CD4-positive, alpha-beta T cell treated with Interleukin-17A for 4 hours (primary cell): ENCODE results near the gene ABL1.
"Not testable (repeated sequence)": the region's sequence is repeated elsewhere in the genome, so short reads cannot be mapped to it uniquely, and the experiment has no call there.

Experiments used
- DNase-seq: peaks from one replicate; pipeline ENCODE4 v3.0.0-alpha.2; 2020; ENCODE audit warnings: mixed read lengths

ABL1 gene

GRCh38 chr9:130825809-130826208 is 9.2 kb upstream of the ABL1 start:
- DNase-seq, result no peak

DNA sequence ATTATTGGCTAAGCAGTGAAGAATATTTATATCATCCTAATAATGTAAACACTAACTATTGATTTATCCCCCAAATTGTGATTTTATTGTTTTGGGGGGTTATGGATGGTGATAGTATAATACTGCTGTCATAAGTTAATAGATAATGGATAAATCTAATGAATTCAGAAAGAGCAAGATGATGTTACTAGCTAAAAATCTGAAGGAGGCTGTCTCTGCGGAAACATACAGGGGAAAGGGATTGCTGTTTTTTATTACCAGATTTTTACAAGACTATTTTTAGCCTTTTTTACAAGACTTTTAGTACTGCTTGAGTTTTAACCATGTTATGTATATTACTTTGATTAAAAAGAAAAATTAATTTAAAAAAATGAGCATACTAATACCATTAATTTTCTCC is 5.3 kb upstream of the ABL1 start:
- DNase-seq, result no peak

- DNase-seq, result no peak
These were observed 4.8 kb upstream of the ABL1 start for GRCh38 chr9:130830231-130830760.

DNA sequence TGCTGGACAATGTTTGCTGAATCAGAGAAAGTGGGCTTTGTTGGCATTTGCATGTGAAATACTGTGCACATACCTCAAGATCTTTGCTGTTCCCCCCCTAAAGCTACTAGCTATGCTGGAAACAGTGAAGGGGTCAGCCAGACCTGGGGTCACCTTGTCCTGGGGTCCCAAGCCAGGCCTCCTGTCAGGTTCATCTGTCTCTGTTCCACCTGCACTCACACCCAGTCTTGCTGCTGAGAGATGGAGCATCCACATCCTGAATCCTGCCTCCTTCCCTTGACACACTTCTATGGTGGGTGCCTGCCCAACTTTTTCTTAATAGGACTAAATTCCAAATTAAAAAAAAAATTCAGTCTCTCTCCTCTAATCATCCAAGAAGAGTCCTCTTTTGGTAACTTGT is 4.0 kb upstream of the ABL1 start:
- DNase-seq, result no peak

- no peak for DNase-seq
These were observed 1.7 kb upstream of the ABL1 start for GRCh38 chr9:130833031-130833990.

DNA sequence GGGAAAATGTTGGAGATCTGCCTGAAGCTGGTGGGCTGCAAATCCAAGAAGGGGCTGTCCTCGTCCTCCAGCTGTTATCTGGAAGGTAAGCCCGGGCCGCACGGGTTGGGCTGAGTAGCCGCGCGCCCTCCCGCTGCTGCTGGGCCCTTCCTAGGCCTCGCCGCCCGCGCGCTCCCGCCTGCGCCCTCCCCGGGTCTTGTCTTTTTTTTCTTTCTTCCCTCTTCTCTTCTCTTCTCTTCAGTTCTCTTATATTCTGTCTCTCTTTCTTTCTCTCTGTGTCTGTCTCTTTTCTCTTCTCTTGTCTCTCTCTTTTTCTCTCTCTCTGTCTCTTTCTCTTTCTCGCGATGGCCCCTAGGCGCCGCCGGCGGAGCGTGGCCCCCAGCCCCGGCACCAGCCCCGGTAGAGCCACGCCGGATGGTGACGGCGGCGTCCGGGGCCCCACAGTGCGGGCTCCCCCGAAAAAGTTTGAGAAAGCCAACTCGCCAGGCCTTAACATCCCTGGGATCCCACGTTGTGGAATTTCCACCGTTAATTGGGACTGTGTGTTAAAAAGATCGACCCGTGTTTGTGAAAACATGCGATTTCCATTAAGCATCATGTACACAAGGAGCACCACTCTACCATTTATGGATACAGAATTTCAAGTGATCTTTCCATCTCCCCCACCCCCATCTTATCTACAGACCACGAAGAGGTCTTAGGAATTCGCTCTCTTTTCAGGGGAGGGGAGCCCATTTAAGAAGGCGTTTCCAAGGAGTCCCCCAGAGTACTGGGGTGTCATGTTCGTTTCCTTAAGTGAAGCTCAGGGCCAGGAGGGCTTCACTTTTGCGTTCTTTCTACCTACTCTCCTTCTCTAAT is 616 bp downstream of the ABL1 start:
- DNase-seq, result peak; percentile 35

DNA sequence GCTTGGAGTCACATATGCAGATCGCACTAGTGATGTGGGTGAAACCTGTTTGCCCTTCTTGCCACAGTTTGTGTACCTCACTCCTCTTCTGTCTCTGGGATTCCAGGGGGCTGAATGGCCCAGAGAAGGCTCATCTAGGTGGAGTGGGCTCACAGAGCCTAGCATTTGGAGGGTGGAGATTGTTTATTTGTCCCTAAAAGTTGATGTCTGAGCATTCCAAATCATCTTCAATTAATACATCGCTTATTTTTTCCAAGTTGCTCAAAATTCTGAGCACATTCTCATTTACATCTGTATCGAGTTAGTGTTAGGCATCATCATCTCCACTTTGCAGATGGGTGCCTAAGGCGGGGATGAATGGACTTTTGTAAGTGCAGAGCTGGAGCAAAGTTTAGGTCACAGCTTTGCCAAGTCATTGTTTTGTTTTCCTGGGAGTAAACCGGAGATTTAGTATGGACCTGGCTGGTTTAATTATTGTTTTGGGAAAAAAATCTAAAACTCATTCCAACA is 2.0 kb downstream of the ABL1 start:
- DNase-seq, result no peak

- no peak for DNase-seq
These were observed 2.6 kb downstream of the ABL1 start for GRCh38 chr9:130837643-130838042.

- no peak for DNase-seq
These were observed 4.4 kb downstream of the ABL1 start for GRCh38 chr9:130839132-130840111.

DNA sequence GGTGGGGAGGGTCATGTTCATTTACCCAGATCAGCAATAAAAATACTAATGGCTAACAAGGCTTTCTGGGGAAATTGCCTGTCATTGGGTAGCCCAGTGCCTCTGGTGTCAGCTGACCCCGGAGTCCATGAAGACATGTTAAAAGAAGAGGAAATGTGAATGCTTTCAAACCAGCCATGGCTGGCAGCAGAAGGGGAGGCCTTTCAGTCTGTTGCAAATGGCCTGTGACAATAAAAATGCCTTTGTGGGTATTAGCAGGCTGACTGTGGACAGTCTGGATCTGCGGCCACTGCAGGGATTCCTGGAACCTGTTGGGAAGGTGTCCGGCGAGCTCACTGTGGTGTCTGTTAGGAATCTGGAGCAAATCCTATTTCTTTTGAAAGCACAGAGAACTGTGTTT is 7.5 kb downstream of the ABL1 start:
- no peak for DNase-seq

- DNase-seq, result no peak
These were observed 8.2 kb downstream of the ABL1 start for GRCh38 chr9:130843049-130843908.

- DNase-seq, result no peak
These were observed 9.0 kb downstream of the ABL1 start for GRCh38 chr9:130844044-130844451.

GRCh38 chr9:130845254-130845653 is 10.2 kb downstream of the ABL1 start:
- no peak for DNase-seq

DNA sequence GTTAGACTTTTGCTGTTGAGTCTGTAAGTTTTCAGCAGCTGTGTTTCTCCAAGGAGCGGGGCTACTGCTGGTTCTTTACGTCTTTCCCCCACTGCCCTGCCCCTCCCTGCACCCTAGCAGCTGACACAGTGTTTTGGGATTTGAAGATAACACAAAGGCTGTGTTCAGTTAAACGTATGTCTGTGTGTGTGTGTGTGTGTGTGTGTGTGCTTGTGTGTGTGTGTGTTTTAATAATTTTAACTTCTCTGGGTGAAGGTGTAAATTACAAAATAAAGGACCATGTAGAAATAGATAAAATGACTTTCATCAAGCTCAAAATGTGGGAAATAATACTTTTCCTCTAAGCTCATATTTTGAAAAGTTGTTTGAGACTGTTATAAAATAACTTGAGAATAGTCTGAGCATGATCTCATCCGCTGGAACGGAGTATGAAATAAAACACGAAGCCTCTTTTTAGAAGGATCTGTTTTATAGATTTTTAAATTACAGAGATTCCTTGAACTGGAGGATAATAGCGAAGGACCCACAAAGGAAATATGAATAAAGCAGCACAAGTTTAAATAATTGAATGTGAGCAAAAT is 10.9 kb downstream of the ABL1 start:
- DNase-seq, result no peak

DNA sequence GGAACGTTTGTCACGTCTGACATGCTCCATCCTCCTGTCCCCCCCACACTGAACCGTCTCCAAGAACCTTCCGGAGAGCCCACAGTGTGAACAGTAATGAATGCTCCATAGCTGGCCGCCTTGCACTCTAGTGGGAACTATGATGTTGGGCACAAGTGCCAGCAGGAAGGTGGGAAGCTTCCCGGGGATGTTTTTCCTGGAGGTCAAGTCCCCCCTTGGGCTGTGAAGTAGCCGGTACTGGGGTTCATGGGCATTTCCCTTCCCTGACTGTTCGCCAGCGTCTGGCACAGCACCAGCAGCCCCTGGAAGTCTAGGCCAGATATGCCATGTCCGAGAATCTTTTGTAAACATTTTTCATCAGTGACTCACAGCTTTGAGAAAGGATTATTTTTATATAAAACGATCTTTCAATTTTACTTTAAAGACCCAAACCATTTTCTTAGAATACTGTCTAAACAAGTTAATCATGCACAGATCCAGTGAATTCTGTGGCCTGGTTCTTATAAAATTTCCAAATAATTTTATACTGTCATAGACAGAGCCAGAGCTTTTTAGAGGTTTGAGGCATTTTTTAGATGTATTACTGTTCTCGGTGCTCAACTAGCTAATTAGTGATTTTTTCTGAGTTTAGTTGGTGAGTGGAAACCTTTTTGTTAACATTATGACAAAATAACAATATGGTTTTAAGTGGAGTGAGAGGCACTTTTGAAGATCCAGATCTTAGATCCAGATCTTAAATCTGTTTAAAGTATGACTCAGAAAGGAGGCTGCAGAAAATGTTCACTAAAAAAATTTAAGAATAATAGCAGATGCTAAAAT is 11.6 kb downstream of the ABL1 start:
- no peak for DNase-seq

GRCh38 chr9:130847306-130848217 is 12.5 kb downstream of the ABL1 start:
- no peak for DNase-seq

DNA sequence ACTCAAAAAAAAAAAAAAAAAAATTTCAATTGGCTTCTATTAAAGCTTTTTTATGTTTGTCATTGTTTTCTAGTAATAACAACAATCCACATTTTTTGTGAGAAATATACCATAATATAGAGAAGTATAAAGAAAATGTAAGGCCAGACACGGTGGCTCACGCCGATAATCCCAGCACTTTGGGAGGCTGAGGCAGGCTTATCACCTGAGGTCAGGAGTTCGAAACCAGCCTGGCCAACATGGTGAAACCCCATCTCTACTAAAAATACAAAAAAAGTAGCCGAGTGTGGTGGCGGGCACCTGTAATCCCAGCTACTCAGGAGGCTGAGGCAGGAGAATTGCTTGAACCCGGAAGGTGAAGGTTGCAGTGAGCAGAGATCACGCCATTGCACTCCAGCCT is 13.5 kb downstream of the ABL1 start:
- not testable (repeated sequence) for DNase-seq

- no peak for DNase-seq
These were observed 14.3 kb downstream of the ABL1 start for GRCh38 chr9:130849356-130849755.

- no peak for DNase-seq
These were observed 17.7 kb downstream of the ABL1 start for GRCh38 chr9:130852801-130853200.
